Measurements from ENCODE around the gene CLC.

DNA sequence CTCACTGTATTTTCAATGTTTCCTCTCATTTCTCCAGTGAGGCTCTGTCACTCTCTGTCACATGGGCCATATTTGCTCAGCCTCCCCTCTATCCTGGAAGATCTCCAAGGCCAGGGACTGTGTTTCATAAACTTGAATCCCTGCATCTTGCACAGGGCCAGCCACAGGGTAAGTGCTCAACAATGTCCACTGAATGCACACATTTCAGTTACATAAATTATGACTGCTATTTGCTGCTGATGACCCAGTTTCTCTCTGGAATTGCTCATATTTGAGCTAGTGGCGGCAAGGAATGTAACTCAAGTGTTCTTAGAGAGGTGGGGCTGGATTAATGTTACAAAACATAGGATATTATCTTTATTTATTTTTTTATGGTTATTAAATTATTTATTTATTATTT is 6.1 kb downstream of the CLC start:
- TF ChIP-seq, protein P1, sequence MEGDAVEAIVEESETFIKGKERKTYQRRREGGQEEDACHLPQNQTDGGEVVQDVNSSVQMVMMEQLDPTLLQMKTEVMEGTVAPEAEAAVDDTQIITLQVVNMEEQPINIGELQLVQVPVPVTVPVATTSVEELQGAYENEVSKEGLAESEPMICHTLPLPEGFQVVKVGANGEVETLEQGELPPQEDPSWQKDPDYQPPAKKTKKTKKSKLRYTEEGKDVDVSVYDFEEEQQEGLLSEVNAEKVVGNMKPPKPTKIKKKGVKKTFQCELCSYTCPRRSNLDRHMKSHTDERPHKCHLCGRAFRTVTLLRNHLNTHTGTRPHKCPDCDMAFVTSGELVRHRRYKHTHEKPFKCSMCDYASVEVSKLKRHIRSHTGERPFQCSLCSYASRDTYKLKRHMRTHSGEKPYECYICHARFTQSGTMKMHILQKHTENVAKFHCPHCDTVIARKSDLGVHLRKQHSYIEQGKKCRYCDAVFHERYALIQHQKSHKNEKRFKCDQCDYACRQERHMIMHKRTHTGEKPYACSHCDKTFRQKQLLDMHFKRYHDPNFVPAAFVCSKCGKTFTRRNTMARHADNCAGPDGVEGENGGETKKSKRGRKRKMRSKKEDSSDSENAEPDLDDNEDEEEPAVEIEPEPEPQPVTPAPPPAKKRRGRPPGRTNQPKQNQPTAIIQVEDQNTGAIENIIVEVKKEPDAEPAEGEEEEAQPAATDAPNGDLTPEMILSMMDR (IDR thresholded peaks at IDR 0.05), result no peak
- TF ChIP-seq EZH2 (IDR thresholded peaks at IDR 0.05) (no peak), EZH2phosphoT487 (IDR thresholded peaks at IDR 0.05) (no peak)
